Pulmonary artery endothelial cell (primary cell): Measurements from ENCODE around the gene HAND1. TPM values are rescaled to one million over a fixed set of nuclear protein-coding genes. Genes with fewer than 3 reads are reported as not detected.

Experiments
- DNase-seq: peaks from one replicate; pipeline ENCODE4 v3.0.0-alpha.2; 2011; ENCODE audit warnings: low read depth, low spot score
- total RNA-seq: library from RNA; depleted of rRNA; stranded (reverse); fragments of >200 nt; gene quantifications from 2 replicates; pipeline ENCODE4 v1.2.3, GENCODE V29; 2014

HAND1 gene
- total RNA-seq, 1 donor from 2014 or later, result not detected

- no peak for DNase-seq
Measured at GRCh38 chr5:154479160-154479943, 1.3 kb upstream of the HAND1 start.

GRCh38 chr5:154478752-154479159, 729 bp upstream of the HAND1 start:
- no peak for DNase-seq

DNA sequence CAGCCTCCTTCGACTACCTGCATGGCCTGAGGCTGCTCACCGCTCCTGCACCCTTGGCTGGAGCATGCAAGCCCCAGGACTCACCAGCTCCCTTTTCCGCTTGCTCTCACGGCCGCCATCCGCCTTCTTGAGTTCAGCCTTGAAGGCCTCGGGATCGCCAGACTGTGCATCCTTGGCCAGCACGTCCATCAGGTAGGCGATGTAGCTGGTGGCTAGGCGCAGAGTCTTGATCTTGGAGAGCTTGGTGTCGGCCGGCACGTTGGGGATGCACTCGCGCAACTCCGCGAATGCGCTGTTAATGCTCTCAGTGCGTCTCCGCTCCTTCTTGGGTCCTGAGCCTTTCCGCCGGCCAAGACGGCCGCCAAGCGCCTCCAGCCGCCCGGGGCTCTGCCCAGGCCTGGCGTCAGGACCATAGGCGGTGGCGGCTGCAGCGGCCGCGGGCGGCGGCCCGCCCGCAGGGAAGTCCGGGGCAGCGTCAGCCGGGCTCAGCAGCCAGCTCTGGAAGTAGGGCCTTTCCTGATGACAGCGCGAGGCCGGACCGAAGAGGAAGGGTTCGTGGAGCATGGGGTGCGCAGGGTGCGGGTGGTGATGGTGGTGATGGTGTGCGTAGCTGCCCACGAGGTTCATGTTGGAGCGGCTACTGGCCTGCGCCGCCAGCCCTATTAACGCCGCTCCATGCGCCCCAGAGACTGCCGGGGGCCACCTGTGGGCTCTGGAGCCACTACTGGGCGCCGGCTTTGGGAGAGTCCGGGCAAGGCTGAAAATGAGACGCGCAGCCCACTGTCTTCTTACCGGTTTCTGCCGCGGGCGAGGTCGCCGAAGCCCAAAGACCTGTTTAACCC, 424 bp downstream of the HAND1 start:
- DNase-seq, result no peak

- no peak for DNase-seq
Measured at GRCh38 chr5:154476354-154477205, 1.4 kb downstream of the HAND1 start.

DNA sequence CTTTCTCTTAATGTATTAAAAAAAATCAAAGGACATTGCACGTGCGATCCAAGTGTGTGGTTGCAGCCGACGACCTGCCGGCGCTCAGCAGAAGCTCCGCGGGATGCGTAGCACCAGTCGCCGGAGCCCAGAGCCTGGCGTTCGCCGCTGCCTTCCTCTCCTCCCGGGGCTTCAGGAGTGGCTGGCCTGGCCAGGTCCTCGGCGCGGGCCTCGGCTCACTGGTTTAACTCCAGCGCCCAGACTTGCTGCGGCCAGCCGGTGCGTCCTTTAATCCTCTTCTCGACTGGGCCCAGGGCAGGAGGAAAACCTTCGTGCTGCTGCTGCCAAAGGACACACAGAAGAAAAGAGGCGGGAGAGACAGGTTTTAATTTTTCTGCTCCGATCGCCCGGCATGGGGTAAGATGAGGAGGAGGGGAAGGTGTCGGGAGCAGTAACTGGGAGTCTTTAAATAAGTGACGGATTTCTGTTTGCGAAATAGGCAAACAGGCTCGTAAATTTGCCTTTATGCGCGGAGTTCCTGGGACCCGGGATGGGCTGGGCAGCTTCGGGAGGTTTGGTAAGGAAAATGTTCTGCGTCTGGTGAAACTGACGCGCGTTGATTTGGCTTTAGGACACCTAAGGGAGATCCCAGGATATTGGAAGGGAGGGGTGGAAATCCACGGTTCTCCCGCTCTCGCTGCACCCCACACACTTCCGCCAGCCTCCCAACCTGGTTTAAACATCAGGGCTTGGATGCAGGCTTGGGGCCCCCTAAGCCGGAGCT, 2.3 kb downstream of the HAND1 start:
- DNase-seq, result no peak

DNA sequence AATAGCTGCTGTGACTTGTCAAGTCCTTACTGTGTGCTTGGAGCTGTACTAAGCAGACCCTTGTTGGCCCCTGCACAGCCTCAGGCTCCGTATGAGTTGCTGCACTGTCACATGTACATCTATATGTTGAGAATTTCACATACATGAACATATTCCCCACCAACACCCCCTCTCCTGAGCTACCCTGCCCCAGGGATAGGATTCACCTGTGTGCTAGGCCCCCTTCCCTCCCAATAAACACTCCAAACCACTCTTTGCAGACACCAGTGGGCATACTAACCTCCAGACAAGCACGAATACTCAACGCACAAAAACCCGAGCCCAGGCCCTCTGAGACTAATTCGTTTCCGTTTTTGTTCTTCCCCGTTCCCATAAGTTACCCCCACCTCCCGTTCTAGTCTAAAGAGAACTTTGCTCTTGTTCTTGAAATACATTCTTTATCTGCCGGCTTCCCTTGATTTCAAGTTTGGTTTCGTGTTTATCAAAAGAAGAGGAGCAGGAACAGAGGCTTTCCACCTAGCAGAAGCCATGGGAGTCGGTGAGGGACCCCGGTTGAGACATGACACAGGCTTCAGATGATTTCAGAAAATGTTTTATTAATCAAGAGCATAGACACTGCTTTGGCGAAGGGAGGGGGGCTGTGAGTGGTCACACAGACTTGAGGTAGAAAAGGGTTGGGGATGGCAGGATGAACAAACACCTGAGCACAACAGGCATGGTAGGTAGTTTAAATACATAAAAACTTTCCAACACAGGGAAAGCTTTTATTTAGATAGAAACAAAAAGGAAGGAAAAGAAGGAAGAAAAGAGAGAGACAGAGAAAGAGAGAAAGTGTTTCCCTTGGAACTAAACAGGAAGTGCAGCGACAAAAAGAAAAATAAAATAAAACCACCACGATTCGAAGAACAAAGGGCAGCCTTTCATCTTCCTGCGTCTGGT, 3.4 kb downstream of the HAND1 start:
- no peak for DNase-seq

DNA sequence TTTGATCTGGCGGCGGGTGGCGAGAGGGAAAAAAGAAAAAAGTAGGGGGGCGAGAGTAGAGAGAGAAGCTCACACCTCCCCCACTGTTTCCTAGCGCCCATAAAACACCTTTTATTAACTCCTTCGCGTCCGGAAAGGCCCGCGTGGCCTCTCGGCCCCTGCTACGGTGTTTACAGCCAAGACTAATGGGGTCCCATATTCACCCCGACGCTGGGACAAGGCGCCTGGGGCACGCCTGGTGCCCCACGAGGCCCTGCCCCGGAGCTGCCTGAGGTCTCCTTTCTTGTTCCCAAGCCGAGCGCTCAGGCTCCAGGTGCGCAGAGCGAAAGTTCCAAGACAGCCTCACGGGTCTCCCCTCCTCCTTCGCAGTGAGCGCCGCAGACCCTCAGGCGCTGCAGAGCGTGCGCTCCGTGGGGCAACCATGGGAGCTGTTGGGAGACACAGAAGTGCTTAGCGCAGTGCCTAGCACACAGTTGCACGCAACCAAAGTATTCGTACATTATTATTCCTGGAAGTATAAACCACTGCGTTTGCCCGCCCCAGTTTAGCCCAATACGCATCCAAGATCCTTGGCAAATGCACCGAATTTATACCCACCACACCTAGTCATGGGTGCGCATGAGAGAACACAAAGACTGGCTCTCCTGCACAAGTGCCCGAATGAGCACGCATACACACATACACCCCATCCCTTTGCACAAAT, 4.3 kb downstream of the HAND1 start:
- no peak for DNase-seq

DNA sequence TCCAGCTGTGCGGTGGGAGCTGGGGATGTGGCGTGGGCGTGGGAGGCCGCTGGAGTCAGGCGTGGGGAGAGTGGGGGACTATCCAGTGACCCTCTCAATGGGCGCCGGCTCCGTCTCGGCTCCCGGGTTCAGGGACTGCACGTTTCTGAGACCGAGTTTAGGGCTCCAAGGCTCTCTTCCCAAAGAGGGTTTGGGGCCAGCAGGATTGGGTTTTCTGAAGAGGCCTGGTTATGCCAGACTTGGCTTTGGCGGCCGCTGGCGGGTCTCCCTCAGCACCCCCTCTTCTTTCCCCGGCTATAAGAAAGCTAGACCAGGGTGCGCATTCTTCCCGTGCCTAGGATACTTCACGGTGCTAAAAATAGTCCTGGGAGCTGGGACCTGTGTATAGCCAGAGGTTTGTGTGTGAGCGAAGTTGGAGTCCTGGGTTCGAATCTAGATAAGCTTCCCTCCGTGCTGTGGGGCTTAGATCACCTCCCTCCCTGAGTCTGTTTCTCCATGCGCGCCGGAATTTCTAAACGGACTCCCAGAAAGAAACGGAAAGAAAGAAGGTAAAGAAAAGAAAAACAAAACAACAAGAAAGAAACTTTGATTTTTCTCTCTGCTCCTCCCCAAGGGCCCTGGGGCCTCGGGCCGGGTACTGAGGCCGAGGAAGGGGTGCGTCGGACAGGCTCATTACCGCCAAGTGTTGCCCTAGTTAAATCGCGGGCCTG, 5.0 kb downstream of the HAND1 start:
- no peak for DNase-seq

DNA sequence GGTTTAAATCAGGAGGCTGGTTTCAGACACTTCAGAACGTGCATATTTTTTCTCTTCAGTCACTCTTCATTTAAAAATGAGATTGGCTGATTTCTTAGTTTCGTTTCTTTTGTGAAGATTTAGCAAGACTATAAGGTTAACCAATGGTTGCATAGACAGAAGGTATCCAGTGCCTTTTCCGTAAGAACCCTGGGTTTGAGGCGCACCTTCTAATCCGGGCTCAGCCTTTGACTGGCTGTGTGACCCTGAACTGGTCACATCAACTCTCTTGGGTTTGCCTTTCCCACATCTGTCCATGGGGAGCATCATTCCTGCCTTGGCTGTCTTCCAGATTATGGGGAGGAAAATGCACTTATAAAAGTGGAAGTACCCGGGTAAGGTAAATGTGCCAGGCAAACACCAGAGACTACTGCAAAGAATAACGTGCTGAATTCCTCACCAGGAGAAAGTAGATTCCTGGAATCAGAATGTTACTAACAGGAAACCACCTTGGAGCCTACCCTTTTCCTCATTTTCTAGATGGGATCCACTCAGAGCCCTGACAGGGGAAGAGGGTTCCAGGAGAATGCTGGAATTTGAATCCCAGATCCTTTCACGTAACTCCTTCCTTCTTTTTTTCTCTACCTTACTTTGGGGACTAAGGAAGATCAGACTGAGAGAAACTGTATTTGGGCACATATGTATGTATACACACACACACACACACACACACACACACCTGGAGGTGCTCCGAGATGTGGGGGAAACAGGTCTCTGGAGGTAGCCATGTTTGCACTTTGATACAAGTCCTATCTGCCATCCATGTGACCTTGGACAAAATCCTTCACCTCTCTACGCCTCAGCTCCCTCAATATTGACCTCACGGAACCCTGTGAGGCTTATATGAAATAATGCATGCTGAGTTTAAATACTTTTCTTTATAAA, 6.8 kb downstream of the HAND1 start:
- no peak for DNase-seq

GRCh38 chr5:154470137-154470536, 7.9 kb downstream of the HAND1 start:
- DNase-seq, result no peak

GRCh38 chr5:154467655-154468354, 10.2 kb downstream of the HAND1 start:
- no peak for DNase-seq

- DNase-seq, result no peak
Measured at GRCh38 chr5:154466671-154467070, 11.4 kb downstream of the HAND1 start.

GRCh38 chr5:154466147-154466546, 11.9 kb downstream of the HAND1 start:
- no peak for DNase-seq

DNA sequence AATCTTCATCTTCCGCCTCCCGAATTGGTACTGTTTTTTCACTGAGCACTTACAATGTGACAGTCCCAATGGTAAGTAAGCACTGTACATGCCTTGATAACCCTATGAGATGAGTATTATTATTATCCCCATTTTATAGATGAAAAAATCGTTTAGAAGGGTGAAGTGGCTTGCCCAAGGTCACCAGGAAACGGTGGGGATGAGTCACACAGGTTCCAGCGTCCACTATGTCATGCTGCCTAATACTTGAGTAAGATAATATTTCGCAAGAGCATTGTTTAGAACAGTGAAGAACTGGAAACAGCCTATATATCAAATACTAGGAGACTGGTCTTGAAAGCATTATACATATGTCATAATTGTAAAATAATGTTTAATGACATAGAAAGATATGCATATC, 12.9 kb downstream of the HAND1 start:
- DNase-seq, result no peak

DNA sequence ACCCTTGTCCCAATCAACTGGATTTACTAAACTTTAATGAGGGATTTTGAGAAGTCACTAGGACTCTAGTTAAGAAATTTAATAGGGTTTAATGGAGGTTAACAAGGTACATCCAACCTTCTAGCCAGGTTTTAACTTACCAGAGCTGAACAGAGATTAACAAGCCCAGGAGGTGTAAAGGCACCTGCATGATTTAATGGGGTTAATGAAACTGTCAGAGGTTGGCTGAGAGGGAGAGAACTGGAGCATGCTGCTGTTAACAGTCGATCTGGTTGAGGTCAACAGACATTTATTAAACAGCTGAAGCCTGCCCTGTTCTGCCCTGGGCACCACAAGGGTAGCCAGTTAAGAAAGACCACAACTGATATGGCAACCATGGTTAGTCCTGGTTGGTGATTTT, 13.6 kb downstream of the HAND1 start:
- no peak for DNase-seq

DNA sequence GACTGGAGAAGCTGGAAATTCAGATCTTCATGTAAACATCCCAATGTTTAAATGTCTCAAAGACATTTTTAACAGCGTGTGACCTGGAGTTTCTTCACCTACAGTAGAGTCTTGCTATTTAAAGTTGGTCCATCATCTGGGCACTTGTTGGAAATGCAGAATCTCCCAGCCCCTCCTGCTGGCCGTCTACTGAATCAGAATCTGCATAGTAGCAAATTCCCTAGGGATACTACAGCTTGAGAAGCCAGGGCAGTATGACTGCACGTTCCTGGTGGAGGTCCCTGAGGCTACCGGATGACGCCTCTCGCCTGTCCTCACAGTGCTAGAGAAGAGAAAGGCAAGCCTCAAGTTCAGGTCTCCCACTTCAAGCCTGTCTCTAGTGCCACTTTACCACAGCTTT, 16.5 kb downstream of the HAND1 start:
- no peak for DNase-seq

DNA sequence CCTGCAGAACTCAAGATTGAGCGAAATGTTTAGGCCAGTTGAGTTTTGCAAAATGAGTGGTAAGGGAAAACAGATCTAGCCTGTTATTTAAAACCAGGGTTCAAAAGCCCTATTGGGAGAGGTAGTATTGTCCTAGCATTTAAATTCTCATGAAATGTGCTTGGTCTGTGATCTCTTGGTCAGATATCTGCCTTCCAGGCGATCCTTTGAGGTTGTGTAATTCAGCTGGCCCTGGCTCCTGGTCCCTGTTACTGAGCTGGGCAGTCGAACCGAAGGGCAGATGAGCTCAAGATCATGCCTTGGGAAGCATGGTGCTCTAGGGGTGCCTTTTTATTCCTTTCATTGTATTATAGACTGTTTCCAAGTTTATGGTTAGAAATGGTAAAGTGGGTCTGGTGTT, 17.9 kb downstream of the HAND1 start:
- no peak for DNase-seq
